ENCODE data around the gene USP48.
"Not testable (repeated sequence)": the region's sequence is repeated elsewhere in the genome, so short reads cannot be mapped to it uniquely, and the experiment has no call there.

USP48 gene, protein sequence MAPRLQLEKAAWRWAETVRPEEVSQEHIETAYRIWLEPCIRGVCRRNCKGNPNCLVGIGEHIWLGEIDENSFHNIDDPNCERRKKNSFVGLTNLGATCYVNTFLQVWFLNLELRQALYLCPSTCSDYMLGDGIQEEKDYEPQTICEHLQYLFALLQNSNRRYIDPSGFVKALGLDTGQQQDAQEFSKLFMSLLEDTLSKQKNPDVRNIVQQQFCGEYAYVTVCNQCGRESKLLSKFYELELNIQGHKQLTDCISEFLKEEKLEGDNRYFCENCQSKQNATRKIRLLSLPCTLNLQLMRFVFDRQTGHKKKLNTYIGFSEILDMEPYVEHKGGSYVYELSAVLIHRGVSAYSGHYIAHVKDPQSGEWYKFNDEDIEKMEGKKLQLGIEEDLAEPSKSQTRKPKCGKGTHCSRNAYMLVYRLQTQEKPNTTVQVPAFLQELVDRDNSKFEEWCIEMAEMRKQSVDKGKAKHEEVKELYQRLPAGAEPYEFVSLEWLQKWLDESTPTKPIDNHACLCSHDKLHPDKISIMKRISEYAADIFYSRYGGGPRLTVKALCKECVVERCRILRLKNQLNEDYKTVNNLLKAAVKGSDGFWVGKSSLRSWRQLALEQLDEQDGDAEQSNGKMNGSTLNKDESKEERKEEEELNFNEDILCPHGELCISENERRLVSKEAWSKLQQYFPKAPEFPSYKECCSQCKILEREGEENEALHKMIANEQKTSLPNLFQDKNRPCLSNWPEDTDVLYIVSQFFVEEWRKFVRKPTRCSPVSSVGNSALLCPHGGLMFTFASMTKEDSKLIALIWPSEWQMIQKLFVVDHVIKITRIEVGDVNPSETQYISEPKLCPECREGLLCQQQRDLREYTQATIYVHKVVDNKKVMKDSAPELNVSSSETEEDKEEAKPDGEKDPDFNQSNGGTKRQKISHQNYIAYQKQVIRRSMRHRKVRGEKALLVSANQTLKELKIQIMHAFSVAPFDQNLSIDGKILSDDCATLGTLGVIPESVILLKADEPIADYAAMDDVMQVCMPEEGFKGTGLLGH

DNA sequence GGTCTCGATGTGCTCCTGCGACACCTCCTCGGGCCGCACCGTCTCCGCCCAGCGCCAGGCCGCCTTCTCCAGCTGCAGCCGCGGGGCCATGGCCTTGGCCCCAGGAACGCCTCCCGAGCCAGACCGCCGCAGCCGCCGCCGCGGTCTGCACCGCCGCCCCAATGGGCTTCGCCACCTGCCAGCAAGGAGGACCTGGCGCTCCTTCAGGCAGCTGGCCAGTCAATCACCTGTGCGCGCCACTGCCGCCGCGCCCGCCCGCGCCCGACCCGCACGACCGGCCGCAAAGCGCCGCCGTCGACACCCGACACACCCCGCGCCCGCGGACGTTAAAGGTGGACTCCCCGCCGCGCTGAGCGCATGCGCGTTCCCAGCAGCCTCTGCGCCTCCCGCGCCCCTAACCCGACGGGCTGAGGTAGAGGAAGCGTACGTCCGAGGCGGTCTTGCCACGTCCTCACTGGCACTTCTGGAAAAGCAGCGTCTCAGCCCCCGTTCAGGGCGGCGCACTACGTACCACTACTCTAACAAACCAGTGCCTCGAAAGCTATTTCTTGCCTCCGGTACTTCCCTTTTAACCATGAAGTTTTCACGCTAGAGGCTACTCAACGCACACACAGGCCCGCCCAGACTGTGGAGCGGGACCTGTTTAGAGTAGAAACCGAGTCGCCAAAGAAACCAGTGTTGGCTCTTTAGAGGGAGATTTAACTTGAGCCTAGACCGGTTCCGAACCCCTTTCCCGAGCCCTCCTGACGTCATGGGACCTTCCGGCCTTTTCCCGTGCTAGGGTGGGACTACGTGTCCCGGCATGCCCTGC is at the start of gene USP48:
Gene USP48 (minus strand): TSS at position 282 of the 811 bp plus-strand sequence. CDS start 192 bp downstream, at position 90.
- DNase-seq = peak; percentile 98

- no peak for DNase-seq
These were observed 48.6 kb upstream of the USP48 start for GRCh38 chr1:21831454-21831970.

DNA sequence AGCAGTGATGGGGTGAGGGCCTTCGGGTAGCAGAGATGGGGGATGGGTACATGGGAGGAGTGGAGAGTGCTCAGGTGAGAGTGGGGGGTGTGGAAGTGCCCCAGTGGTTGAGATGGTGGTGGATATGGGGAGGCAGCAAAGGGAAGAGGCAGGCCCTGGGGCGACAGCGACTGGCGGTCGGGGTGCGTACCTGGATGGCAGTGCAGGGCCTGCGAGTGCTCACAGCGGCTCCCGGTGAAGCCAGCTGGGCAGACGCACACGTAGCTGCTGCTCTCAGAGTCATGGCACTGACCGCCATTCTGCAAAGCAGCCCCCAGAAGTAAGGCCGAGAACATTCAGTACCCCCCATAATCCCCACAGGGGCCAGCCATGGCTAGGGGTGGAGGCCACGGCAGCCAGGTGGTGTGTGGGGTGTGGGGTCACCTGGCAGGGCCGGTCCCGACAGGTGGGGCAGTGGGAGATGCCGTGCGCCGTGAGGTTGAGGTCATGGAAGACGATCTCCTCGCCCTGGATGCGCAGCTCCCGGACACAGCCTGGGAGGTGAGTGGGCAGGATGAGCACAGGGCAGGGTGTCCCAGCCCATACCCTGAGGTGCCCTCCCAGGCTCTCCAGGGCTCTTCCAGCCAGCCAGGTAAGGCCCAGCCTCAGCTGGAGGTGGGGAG is 48.0 kb upstream of the USP48 start:
- no peak for DNase-seq

DNA sequence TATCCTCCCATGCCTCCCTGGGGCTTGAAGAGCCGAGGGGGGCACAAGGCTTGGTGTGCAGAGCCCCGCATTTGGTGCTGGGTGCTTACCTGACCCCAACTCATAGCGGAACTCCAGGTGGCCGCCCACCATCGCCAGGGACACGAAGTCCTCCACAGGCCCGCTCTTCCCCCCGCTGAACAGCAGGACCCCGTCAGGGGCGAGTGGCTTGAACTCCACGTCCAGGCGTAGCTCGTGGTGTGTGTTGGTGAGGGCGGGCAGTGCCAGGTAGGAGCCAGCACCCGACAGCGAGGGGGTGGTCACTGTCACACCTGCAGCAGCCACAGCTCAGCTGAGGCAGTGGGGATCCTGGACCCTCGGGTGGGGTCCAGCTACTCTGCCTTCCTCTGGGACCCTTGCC is 46.3 kb upstream of the USP48 start:
- DNase-seq = no peak

DNA sequence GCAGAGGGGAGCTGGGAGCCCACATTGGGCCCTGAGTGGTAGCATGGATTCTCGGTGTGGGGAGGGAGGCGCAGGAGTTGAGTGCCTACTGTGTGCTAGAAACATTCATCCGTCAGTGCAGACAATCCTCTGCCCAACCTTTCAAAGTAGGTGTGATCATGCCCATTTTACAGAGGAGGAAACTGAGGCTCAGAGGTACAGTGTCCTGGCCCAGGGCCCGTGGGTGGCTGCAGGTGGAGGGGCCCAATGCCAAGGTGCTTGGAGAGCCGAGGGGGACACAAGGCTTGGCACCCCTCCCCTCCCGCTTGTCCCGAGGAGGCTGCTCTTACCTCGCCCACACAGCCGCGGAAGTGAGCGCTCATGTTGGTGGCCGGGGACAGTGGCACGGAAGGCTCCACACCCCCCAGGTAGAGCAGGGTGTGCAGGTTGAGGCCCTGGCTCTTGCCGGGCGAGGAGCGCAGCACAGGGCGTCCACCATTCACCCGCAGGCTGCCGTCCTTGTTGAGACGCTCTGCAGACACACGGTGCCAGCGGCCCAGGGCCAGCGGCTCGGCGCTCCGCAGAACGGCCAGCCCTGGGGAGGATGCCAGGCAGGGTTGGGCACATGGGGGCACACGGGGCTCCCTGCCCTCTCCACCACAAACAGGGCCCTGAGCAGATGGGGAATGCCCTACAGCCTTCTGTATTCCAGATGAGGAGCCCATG is 45.7 kb upstream of the USP48 start:
- no peak for DNase-seq

- no peak for DNase-seq
These were observed 45.1 kb upstream of the USP48 start for GRCh38 chr1:21828075-21828474.

DNA sequence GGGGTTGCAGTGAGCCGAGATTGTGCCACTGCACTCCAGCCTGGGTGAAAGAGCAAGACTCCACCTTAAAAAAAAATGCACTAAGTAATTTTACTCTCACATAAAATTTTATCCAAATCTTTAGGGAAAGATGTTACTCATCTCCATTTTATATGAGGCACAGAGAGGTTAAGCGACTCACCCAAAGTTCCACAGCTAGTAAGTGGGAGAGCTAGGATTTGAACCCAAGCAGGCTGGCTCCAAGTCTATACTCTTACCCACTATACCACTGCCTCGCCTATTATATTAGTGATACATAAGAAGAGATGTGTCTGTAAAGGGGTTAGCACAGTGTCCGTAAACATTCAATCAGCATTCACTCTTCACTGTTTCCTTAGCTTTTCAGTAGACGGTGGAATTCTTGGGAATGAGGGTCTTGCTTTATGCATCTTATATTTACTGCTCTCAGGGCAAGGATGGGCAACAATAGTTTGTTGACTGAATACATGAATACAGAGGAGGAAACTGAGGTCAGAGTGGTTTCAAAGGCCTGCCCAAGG is 44.3 kb upstream of the USP48 start:
- no peak for DNase-seq

GRCh38 chr1:21826694-21827093 is 43.7 kb upstream of the USP48 start:
- DNase-seq = not testable (repeated sequence)

DNA sequence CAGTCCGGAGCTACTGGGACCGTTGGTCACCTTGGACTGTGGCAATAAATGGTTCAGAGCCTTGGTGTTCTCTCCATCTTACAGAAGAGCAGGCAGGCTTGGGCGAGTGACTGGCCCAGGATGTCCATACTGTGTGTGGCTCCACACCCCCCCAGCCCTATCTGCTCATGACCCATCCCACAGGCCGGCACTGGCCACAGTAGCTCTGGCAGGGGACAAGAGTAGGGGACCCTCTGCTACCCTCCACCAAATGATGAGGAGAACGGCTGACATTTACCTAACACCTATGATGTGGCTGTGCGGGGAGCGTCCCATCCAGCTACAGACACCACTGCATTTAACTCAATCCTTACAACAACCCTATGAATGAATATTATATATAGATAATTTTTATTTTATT is 42.4 kb upstream of the USP48 start:
- no peak for DNase-seq

GRCh38 chr1:21824926-21825325 is 42.0 kb upstream of the USP48 start:
- DNase-seq = no peak

DNA sequence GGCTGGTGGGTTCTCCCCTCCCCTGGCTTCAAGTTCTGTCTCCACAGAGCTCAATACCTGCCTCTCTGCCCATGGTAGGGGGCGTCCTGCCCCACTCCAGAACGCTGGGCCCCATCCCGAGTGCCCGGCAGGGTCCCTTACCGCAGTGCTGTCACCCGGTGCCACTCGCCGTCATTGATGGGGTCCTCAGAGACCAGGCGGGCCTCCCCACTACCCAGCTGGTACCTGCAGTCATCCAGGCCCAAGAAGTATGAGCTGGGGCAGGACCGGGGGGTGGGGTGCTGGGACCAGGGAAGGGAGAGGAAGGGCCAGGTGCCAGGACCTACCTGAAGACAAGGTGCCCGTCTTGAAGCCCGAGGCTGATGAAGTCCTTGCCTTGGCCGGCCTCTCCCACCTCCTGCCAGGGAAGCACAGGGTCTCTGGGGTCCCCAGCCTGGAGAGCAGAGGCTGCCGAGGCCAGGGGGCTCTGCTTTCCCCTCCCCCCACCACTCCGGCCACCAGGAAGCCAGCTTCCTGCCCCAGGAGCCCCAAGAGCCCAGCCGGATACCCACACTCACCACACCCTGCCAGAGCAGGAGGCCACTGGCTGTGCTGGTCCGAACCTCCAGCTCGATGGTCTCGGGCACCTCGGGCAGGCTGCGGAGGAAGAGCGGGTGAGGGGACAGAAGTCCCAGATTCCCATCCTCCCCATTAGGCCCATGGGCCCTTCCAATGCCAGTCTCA is 41.2 kb upstream of the USP48 start:
- no peak for DNase-seq

DNA sequence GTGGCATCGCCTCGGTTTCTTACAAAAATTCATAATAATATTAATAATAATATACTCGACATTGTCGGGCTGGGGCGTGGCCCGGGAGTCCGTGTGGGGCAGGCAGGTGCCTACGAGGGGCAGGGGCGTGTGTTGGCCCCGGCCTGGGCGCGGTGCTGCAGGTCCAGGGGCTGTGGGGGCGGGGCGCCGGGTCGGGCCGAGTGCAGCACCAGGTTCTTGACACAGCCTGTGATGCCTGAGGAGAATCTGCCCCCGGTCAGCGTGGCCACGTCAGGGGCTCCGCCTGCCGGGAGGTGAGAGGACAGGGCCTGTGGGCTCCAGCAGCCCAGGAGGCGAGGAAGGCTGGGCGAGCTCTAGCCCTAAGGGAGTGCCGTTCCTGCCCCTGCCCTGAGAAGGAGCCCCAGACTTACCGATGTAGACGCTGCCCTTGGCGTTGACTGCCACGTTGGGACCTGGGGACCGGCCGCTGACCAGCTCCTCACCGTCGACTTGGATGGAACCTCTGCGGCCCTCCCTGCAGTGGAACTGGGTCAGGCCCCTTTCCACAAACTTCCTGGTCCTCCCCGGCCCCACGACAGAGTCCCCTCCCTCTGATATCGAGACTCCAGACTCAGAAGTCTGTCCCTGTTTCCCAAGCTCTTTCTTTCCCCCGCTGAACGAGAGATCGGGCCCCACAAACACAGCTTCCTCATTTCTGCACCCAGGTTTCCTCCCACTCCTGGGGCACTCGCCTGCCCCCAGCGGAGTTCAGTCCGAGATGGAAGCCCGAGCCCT is 40.4 kb upstream of the USP48 start:
- no peak for DNase-seq

- no peak for DNase-seq
These were observed 39.4 kb upstream of the USP48 start for GRCh38 chr1:21822349-21822748.

DNA sequence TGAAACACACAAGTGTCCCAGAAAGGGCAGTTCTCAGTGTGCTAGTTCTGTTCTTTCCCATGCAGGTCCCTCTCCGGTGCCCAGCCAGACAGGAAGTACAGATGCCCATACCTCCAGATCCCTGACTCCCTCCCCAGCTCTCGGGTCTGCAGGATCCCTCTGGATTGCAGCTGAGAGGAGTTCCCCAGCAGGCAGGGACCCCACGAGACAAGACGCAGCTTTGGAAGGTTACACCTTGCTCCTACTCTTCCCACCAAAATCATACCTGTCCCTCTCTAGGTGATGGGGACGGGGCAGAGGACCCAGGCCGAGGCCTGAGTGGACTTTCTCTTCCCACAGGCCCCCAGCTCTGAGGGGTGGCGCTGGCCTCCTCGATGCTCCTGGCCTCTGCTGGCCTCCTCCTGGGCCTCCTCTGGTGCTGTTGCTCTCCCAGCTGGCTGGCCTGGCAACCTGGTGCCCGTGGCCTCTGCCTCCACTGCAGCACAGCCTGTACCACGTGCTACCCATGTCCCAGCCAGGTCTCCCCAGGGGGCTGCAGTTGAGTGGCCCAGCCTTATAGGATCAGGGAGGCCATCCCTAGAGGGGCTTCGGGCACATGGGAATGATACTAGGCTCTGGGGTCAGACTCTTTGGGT is 38.6 kb upstream of the USP48 start:
- DNase-seq = no peak

GRCh38 chr1:21820597-21821232 is 37.8 kb upstream of the USP48 start:
- DNase-seq = no peak

GRCh38 chr1:21818656-21819055 is 35.7 kb upstream of the USP48 start:
- DNase-seq = peak; percentile 47

GRCh38 chr1:21816602-21817302 is 33.8 kb upstream of the USP48 start:
- no peak for DNase-seq

All from activated CD4-positive, alpha-beta T cell treated with anti-CD3 and anti-CD28 coated beads, Interleukin-2, Interleukin-6, amounts not matched to agents 100 ng/mL and 50 ng/mL, durations not matched to agents 16 hours and 8 hours (primary cell).